Central memory CD4-positive, alpha-beta T cell (primary cell): ENCODE results near the gene DCAF15.

Experiments used
- DNase-seq: peaks from one replicate; pipeline ENCODE4 v3.0.0; 2022

The DCAF15 gene

DNA sequence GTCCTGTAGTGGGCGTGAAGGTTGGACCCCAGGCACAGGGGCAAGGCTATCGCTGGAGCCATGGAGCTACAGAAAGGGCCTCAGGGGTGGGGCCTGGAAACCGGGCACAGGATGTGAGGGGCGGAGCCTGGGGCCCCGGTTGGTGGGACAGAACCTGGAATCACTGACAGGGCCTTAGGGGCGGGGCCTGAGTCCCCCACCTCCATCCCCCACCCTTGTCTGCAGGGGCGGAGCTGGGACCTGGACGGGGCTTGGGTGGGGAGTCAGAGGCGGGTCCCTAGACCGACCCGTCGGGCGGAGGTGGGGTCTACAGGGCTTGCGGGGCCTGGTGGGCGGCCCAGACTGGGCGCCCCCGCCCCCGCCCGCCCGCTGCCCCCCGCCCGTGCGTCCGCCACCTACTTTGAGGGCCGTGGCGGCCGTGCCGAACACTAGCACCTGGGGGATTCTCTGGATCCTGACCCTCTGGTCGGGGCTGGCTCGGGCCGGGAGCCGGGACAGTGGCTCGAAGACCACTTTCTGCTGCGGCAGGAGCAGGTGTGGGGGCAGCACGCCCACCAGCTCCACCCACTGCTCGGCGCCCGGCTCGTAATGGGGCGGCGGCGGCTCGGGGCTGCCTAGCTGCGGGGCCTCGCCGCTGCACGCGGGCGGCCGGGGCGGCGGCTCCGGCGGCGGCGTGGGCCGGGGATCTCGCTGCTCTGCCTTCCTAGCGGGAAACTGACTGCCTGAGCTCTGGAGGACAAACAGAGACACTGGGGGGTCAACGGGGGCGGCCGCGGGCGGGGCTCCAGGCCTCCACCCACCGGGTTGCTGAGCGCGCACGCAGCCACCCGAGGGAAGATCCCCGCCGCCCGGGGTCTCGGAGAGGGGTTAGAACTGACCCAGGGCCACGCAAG lies 26.3 kb downstream of the DCAF15 start:
- no peak for DNase-seq

GRCh38 chr19:13979244-13979615 lies 26.9 kb downstream of the DCAF15 start:
- no peak for DNase-seq

DNA sequence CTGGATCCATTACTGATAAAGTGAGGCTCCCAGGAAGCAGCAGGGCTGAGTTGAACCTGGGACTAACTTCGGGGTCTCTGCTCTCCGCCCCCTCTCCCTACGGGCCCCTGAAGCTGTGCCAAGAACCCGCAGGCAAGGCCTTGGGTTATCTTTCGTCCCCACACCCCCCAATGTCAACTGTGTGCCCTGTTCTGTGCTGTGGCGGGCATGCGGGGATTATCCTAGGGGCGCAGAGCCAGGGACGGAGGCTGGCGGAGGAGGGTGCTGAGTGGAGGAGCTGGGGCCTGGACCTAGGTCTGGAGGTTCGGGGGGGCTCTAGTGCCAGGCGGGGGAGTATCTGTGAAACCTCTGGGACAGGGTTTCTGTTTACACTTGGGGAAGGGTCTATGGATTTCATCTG lies 27.4 kb downstream of the DCAF15 start:
- no peak for DNase-seq

DNA sequence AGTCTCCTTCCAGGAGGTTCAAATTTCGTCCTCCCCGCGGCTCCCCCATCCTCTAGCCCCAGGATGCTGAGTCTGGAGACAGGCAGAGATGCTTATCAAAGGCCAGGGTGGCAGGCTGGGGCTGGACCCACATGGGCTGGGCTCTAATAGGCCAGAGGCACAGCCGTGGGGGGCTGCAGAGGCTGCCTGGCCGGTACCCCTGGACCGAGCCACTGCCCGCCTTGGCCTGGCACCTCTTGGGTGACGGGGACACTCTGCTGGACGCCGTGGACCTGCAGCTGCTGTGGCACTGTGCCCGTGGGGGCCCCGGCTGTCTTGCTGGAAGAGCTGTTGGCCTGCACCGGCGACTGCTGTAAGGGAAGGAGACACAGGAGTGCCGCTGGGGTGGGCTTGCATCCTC lies 28.0 kb downstream of the DCAF15 start:
- no peak for DNase-seq

DNA sequence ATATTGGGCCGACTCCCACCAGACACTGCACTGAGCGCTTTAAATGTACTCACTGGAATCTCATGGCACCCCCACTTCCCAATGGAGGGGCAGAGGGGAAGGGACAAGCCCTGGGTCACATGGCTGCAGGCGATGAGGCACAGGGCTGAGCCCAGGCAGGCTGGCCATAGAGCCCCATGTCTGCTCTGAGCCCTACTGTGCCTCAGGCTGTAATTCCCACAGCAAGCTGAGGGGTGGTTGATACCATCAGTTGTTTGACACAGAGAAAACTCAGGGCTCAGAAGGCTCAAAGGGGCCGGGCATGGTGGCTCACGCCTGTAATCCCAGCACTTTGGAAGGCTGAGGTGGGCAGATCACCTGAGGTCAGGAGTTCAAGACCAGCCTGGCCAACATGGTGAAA lies 28.7 kb downstream of the DCAF15 start:
- no peak for DNase-seq

DNA sequence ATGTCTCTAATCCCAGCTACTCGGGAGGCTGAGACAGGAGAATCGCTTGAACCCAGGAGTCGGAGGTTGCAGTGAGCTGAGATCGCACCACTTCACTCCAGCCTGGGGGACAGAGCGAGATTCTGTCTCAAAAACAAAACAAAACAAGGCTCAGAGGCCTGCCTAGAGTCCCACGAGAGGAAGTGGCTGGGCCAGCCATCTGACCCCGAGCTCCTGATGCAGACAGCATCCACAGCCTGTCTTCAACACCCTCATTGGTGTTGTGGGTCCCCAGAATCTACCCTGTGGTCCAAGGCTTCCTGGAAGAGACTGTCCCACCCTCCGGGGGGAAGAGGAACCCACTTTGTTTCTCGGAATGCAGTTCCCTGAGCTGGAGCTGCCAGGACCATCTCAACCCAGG lies 29.2 kb downstream of the DCAF15 start:
- no peak for DNase-seq

GRCh38 chr19:13981988-13982501 lies 29.7 kb downstream of the DCAF15 start:
- DNase-seq, result no peak

- DNase-seq, result no peak
These were observed 30.5 kb downstream of the DCAF15 start for GRCh38 chr19:13982773-13983172.

DNA sequence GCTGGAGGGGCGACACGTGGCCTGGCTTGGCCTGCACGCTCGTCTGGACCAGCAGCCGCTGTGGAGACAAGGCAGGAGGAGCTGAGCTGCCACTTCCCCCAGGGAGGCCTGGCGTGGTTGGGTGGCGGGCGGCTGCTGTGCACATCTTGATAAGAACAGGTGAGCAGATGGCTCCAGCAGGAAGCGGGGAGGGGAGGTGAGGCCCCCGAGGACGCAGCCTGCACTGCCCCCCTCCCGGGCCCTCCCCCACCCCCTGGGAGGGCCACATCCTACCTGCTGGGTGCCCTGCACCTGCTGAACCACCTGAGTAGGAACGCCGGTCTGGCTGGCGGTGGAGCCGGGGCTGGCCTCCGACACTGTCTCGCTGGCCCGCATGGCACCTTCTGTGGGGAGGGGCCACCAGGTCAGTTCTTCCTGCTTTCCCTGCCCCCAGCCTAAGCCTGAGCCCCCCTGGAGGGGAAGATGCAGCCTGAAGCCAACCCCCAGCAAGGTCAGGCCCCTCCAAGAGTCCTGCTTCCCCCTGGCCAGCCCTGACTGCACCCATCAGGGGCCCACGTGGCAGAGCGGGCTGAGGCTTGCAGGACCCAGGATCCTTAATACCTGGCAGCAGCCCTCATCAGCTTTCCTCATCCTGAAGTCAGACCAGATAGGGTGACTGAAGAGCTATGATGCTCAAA lies 31.0 kb downstream of the DCAF15 start:
- DNase-seq, result peak; percentile 45

DNA sequence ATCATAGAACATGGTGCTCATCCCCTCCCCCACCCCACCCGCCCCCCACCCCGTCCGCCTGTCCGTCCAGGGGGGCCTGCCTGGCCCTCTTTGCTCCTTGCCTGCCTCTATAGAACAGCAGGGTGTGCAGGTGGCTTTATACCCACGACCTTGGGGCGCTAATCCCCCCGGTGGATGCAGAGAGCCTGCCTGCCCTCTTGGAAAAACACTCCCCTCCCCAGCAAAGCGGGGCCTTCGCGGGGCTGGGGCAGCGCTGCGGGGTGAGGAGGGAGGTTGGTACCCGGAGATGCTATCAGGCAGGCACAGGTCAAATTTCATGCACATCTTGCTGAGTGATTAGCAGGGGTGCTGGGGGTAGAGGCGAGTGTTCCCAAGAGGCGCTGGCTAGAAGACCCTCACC lies 31.9 kb downstream of the DCAF15 start:
- DNase-seq, result no peak

DNA sequence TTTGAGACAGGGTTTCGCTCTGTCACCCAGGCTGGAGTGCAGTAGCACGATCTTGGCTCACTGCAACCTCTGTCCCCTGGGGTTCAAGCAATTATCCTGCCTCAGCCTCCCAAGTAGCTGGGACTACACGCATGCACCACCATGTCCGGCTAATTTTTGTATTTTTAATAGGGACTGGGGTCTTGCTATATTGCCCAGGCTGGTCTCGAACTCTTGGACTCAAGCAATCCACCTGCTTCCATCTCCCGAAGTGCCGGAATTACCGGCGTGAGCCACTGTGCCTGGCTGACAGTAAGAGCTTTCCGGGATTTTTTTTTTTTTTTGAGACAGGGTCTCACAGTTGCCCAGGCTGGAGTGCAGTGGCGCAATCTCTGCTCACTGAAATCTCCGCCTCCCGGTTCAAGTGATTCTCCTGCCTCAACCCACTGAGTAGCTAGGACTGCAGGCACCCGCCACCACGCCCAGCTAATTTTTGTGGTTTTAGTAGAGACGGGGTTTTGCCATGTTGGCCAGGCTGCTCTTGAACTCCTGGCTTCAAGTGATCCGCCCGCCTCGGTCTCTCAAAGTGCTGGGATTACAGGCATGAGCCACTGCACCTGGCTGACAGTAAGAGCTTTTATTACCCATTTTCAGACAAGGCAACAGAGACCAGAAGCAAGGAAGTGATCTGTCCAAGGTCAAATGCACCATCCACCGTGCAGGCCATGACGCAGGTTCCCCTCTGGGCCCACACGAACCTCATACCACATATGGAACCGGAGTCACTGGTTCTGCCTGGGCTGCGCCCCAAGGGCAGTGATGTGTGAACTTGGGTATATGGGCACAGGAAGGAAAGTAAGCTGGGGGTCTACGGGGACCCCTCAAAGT lies 32.8 kb downstream of the DCAF15 start:
- peak; percentile 37 for DNase-seq

DNA sequence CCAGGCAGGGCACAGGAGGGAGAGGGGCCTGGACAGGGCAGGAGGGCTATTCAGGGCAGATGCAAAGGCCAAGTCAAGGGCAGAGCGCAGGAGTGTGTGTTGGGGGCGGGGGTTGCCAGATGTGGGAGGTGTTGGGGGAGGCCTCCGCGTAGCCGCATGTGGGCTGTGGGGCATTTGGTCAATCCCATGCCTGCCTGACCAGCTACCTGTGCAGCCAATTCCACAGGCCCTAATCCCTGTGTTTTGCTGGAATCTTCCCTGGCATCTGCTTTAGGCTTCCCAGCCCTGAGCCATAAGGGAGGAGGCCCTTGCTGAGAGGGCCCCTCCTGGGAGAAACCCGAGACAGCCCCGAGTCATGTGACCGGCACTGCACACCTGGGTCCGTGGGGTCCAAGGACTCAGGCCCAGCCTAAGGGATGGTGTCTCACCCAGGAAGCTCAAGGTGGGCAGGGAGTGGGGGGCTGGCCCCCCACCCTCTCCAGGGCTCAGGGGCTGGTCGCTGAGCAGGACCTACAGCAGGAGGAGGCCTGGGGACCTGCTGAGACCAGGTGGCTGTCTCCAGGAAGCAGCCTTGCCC lies 33.5 kb downstream of the DCAF15 start:
- no peak for DNase-seq

- peak; percentile 98 for DNase-seq
These were observed 34.1 kb downstream of the DCAF15 start for GRCh38 chr19:13986348-13986904.

DNA sequence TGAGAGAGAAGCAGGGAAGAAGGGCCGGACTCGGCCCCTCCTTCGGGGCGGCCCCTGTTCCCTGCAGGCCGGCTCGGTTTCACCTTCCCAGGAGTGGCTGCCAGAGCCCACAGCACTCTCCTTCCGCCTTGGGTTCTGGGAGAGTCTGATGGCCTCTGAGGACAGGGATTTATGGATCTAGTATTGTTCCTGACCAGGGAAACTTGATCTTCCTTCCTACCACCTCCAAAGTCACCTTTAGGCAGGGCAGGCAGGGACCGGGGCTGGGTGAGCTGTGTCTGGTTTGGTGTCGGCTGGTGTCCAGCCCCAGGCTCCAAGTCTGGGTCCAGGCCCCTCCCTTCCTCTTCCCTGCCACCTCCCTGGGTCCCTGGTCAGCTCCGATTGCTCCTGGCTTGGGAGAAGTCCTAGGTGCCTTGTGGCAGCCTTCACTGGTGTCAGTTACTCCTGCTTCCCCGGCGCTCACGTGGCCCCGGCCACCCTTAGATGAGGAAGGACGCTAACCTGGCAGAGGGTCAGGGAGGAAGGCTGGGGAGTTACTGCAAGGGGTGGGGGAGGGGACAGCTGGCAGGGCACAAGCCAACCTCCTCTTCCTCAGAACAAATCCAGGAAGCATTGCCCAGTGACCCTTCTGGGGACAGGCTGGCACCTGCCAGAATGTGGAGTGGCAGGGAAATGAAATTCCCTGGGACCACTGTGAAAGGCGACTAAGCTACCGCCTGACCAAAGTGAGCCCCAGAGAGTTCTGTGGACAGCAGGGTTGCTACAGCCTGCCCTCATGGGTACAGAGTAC lies 35.0 kb downstream of the DCAF15 start:
- no peak for DNase-seq

DNA sequence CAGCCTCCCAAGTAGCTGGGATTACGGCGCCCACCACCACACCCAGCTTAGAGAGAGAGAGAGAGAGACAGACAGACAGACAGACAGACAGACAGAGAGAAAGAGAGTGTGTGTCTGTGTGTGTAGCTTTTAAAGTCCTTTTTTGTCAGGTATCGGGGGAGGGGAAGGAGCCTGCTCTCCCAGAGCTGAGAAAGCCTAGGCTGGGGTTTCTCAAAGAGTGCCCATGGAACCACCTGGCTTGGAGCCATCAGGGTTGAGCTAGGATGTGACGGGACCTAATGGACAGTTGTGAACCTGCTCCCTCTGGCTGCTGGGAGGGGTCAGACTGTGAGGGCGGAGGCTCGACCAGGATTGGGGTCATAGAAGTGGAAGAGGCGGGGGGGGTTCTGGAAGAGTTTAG lies 37.2 kb downstream of the DCAF15 start:
- no peak for DNase-seq

GRCh38 chr19:13990085-13990484 lies 37.8 kb downstream of the DCAF15 start:
- no peak for DNase-seq

GRCh38 chr19:13992025-13992424 lies 39.7 kb downstream of the DCAF15 start:
- no peak for DNase-seq

DNA sequence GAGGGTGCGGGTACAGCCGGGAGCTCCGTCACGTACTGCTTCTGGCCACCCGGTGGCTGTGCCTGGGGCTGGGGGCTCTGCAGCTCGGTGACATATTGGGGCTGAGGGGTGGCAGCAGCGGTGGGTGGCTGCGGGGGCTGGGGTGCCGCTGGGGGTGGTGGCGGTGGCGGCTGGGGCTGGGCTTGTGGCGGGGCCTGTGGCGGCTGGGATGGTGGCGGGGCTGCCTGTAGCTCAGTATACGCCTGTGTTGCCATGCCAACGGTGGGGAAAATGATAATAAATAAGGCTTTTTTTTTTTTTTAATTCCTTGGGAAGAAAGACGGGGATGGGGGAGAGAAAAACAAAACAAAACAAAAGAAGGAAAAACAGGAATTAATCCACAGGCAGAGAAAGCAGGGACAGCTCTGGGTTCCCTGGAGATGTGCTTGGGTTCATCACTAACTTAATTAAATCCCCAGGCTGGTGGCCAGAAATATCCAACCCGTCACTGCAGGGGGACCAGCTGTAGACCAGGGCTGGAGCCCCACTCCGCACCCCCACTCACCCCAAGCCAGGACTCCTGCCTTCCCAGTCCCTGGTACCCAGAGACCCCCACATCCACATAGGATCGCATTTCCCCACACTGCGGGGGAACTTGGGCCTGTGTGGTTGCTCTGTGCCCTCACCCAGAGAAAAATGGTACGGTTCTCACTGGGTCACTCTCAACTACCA lies 41.4 kb downstream of the DCAF15 start:
- DNase-seq, result no peak

- DNase-seq, result no peak
These were observed 42.9 kb downstream of the DCAF15 start for GRCh38 chr19:13995017-13995728.
